DMS 273 treated with DMSO at 0.1 percent for 48 hours (cell line): ENCODE data around the gene ASXL2.

Experiments used
- DNase-seq: peaks from one replicate; lab custom pipeline; 2025; lab: John Stamatoyannopoulos, UW

Gene ASXL2

GRCh38 chr2:25797620-25798488 is 80.4 kb downstream of the ASXL2 start:
- no peak for DNase-seq

DNA sequence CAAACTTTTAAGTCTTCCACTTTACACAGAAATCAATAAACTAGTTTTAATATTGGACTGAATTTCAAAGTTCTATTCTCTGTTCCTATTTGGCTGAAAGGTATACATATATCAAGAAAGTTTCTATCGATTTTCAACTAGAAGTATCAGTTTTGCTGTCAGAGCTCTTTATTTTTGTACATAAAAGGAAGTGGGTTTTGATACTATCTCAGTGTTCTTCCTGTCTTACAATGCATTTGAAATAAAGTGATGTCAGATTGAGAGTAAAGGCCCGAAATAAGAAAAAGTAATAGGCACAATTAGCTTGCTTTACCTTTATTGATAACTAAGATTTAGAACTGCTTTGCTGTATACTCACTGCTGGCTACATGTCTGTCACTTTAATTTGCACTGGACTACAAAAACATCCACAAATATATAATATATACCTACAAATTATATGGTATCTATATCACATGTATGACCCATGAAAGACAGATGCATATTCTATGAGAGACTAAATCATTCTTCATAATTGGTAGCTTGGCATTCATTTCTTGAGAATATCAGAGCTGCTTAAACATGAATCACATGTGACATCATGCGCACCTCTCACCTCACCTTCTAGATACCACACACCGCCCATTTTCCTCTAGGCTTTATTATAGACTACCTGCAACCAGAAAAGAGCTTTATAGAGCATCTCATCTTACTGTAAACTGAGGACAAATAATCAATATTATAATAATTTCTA is 83.6 kb downstream of the ASXL2 start:
- DNase-seq: no peak

GRCh38 chr2:25790074-25790790 is 88.1 kb downstream of the ASXL2 start:
- DNase-seq: no peak

DNA sequence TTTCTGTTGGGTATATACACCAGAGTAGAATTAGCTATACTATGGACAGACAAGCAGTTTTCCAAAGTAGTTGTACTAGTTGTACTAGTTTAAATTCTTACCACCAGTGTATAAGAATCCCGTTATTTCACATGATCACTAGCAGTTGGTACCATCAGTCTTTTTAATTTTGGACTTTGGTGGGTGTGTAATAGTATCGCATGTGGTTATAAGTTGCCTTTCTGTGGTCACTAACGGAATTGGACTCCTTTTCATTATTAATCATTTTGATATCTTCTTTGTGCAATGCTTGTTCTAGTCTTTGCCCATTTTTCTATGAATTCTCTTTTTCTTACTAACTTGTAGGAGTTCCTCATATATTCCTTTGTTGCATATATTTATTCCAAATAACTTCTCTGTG is 89.8 kb downstream of the ASXL2 start:
- DNase-seq: no peak

DNA sequence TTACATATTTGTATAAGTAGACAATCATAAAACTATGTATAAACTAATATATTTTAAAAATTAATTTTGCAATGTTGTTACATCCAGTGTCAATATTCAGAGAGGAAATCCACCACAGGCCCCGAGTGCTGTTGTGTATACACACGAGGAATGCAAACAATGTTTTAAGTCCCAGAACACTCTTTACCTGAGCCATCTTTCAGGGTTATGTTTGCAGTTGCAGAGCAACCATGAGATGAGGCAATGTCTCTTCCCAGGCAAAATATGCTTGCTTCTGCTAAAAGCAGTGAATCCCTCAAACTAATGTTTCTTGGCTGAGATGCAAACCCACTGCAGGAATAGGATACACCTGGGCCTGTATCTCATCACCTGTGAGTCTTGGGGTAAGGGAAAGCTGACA is 91.3 kb downstream of the ASXL2 start:
- no peak for DNase-seq

DNA sequence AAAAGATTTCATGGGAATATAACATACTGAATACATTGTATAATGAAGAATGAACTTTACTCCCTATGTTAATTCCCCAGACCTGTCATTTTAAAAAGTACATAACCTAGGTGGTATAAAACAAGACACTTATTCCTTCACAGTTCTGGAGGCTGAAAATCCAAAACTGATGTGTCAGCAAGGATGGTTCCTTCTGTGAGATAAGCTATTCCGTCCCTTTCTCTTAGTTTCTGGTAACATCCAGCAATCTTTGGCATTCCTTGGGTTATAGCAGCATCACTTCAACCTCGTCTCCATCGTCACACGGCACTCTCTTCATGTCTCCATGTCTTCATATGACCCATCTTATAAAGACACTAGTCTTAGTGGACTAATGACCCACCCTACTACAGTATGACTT is 93.9 kb downstream of the ASXL2 start:
- no peak for DNase-seq

DNA sequence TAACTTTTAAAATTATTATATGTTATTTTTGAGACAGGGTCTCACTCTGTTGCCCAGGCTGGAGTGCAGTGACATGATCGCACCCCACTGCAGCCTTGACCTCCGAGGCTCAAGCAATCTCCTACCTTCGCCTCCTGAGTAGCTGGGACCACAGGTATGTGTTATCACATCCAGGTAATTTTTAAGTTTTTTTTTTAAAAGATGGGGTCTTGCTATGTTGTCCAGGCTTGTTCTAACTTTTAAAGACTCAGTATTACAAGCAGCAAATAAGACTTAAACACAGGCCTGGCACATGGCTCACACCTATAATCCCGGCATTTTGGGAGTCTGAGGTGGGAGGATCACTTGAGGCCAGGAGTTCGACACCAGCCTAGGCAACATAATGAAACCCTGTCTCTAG is 101.2 kb downstream of the ASXL2 start:
- DNase-seq: no peak

DNA sequence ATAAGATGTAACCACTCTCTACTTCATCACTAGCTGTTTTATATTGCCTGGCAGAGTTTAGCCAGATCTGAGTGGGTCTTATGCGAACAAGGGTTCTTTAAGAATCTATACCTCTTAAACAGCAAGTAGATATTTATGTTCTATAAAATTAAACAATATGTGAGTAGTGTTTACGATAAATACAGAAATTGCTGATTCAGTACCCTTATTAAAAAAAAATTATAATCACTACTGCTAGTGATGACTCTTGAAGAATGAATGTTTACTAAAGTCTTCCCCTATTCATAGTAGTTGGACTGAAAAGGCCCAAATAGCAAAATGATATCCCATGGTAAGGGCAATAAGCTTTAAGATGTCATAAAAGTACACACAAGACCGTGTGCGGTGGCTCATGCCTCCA is 106.2 kb downstream of the ASXL2 start:
- no peak for DNase-seq

GRCh38 chr2:25763575-25763974 is 114.7 kb downstream of the ASXL2 start:
- DNase-seq: no peak

DNA sequence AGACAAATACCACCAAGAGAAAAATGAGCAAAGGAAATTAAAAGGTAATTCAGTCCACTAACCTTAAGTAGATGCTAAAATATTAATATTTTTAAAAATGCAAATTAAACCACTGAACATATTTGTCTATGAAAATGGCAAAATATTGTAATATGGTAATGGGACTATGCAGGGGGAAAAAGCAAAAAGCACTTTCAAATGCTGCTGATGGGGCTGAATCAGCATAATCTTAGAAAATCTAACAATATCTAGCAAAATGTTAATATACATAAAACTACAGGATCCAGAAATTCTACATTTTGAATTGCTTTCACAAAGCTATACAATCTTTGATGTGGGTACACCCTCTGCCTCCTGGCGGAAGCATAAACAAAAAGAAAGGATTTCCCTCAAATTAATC is 118.0 kb downstream of the ASXL2 start:
- no peak for DNase-seq

DNA sequence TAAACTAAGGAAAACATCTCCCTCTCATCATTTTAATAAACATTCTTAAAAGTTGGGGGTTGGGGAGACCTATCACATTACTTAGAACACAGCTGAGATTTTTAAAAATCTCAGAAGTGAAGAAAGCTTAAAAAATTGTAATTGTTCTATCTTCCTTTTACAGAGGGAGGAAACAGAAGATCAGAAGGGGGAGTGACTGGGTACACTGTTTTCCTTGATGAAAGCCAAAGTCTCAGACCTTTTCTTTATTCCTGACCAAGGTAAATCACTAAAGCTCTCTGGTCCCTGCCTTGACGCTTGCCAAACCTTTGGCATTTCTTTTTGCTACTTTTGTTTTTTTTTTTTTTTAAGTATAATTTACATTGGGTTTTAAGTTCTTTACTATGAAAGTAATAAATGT is 119.9 kb downstream of the ASXL2 start:
- DNase-seq: no peak

GRCh38 chr2:25757906-25758305 is 120.4 kb downstream of the ASXL2 start:
- DNase-seq: no peak

DNA sequence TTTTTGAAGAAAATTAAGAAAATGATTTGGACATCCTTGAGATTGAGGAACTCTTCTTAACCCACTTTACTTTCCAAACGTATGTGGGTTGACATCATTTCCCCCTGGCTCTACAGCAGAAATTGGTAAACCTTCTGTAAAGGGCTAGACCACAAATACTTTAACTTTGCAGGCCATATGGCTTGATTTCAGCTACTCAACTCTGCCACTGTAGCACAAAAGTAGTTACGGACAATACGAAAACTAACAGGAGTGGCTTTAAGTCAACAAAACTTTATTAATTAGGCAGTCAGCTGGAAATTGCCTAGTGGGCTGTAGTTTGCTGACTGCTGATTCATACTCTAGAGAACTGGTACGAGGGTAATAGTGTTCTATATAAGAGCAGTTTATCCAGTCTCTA is 121.8 kb downstream of the ASXL2 start:
- DNase-seq: no peak

- DNase-seq: no peak
These were observed 128.6 kb downstream of the ASXL2 start for GRCh38 chr2:25749676-25750075.

DNA sequence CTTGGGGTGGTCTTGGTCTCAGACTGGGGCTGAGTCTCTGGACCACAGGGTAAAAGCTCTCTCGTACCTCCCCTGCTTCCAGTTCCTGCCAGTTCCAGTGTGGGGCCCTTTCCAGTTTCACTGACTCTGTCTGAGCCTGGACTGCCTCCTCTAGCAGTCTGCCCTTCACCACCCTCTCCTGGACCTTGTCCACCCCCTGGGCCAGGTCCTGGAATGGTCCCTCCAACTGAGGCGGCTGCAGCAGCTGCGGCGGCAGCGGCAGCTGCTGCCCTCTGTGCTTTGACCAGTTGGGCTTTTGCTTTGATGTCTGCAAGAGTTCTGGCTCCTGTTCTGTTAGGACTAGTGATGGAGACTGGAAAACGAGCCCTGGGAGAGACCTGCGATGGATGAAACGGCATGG is 134.2 kb downstream of the ASXL2 start:
- DNase-seq: no peak

GRCh38 chr2:25743132-25743830 is 135.0 kb downstream of the ASXL2 start:
- DNase-seq: no peak

- DNase-seq: no peak
These were observed 135.8 kb downstream of the ASXL2 start for GRCh38 chr2:25742501-25742900.

GRCh38 chr2:25740810-25741381 is 137.4 kb downstream of the ASXL2 start:
- DNase-seq: no peak

- DNase-seq: no peak
These were observed 139.6 kb downstream of the ASXL2 start for GRCh38 chr2:25738383-25739343.

DNA sequence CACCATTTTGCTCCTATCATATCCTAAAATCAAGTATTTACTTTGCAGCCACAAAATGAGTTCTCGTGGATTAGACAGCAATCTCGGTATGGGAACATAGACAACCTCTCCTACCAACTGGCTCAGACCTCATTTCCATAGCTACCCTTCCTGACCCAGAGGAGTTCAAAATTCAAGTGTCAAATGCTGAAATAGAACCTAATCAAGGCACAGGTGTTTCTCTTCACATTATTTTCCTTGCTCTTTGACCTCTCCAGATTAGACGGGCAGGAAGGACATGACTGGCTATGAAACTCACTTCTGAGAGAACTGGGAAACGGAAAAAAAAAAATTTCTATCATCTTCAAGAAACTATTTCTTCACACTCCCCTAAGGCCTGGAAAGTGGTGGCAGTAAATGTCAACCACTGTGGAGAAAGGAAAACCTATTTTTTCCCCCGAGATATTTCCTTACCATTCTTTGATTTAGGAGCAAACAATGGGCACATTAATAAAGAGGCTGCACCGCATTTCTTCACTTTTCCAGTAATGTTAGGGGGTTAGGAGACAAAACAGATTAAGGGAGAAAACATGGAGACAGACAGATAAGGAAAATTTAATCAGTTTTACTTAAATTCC is 141.3 kb downstream of the ASXL2 start:
- DNase-seq: no peak
